Neural progenitor cell (in vitro differentiated cells): Measurements from ENCODE around the gene ANTXR1.

Experiments used
- EZH2phosphoT487 ChIP-seq: fragments of 200-600 bp; sonication (generic); IDR thresholded peaks from 2 replicates; pipeline ENCODE4 v1.6.1; 2017; ENCODE audit warnings: antibody characterized with exemption
- TF ChIP-seq, protein P1 (sequence below): fragments of 200-600 bp; sonication (generic); IDR thresholded peaks from 2 replicates; pipeline ENCODE4 v1.5.1; 2017; ENCODE audit warnings: antibody characterized with exemption, mild to moderate bottlenecking

DNA sequence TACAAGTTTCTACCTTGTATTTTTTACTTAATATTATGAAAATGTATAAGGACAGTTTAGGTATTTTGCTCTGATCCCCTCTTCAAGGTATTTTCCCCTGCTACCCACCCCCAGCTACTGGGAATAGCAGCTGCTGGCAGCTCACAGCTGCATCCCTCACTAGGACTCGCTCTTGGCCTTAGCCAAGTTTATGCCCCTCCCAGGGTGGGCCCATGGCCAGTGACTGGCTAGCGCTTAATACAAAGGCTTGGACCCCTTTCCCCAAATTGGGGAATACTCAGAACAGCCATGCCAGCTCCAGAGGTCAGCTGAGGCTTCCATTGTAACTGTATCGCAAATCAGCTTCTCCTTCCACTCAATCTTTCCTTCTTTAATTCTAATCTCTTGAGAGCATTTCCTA, 242.8 kb downstream of the ANTXR1 start:
- TF ChIP-seq, protein P1, sequence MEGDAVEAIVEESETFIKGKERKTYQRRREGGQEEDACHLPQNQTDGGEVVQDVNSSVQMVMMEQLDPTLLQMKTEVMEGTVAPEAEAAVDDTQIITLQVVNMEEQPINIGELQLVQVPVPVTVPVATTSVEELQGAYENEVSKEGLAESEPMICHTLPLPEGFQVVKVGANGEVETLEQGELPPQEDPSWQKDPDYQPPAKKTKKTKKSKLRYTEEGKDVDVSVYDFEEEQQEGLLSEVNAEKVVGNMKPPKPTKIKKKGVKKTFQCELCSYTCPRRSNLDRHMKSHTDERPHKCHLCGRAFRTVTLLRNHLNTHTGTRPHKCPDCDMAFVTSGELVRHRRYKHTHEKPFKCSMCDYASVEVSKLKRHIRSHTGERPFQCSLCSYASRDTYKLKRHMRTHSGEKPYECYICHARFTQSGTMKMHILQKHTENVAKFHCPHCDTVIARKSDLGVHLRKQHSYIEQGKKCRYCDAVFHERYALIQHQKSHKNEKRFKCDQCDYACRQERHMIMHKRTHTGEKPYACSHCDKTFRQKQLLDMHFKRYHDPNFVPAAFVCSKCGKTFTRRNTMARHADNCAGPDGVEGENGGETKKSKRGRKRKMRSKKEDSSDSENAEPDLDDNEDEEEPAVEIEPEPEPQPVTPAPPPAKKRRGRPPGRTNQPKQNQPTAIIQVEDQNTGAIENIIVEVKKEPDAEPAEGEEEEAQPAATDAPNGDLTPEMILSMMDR: no peak
- TF ChIP-seq EZH2phosphoT487: no peak
